NCI-H1694 (cell line): ENCODE data around the gene OPN1MW.
"Not testable (repeated sequence)": the region's sequence is repeated elsewhere in the genome, so short reads cannot be mapped to it uniquely, and the experiment has no call there.

Experiments used
- DNase-seq: peaks from one replicate; lab custom pipeline; 2025; lab: John Stamatoyannopoulos, UW

OPN1MW gene

DNA sequence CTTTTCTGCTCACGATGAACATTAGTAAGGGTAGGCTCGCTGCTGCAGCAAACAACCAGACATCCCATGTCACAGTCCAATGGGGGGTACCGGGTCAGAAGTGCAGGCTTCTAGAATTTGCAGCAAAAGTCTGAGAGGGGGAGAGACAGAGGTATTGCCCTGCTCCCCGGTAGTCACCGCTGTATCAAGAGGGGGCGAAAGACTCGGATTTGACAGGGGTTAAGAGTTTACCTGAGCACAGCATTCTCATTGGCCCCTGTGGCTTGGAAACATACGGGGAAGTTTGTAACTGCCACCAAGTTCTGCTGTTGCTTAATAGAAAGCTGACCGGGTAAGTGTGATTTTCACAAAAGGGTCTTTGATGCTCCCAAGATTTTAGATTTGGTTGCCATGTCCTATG is 28.7 kb downstream of the OPN1MW start:
- not testable (repeated sequence) for DNase-seq

GRCh38 chrX:154211499-154211898 is 29.1 kb downstream of the OPN1MW start:
- DNase-seq, result not testable (repeated sequence)

GRCh38 chrX:154219456-154219855 is 37.1 kb downstream of the OPN1MW start, which contains the start of gene OPN1MW2:
OPN1MW2 (plus strand) TSS chrX:154219756; CDS start chrX:154219816, 60 bp downstream.
- not testable (repeated sequence) for DNase-seq

GRCh38 chrX:154225292-154225691 is 42.9 kb downstream of the OPN1MW start:
- DNase-seq, result not testable (repeated sequence)

- DNase-seq, result not testable (repeated sequence)
These were observed 44.3 kb downstream of the OPN1MW start for GRCh38 chrX:154226706-154227105.

- DNase-seq, result not testable (repeated sequence)
These were observed 49.0 kb downstream of the OPN1MW start for GRCh38 chrX:154231443-154231842.

DNA sequence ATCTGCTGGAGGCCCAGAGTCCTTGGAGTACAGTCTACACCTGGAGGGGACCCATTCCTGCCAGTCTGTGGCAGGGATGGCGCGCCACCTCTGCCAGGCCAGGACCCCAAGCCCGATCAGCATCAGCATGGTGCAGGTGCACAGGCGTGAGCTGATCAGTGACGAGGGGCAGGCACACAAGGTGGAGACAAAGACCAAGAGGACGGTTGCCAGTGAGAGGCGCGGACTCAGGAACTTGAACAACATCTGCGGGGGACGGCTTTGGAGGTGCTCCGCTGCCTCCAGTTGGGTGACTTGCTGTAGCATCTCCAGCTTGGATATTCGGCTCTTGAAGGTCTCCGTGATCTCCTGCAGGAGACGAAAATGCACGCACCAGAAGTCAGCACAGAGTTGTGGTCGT is 51.2 kb downstream of the OPN1MW start:
- DNase-seq, result not testable (repeated sequence)

DNA sequence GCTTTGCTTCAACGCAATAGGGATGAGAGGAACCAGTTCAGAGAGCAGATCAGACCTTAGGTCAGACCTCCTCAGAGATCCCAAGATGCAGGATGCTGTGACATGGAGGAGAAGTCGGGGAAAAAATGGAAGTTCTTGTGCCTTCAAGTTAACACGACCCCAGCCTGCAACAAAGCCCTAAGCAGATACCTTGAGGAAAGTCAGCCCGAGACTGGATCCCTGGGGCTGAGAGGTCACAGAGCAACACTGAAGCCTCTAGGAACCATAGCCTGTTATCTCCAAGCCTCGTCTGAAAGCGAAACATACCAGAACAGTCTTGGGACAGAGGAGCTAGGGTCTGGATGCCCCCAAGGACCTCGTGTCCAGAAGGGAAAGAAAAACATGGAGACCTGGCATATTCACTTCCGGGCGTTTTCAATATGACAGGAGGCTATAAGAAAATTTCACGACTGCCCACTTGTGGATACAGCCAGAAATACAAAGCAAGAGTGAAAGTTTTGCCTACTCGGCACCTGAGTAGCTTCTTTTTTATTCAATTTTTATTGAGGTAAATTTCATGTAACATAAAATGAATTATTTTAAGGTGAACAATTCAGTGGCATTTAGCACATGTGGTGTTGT is 56.7 kb downstream of the OPN1MW start:
- not testable (repeated sequence) for DNase-seq

GRCh38 chrX:154239982-154240503 is 57.6 kb downstream of the OPN1MW start:
- not testable (repeated sequence) for DNase-seq
